NCI-H1436 (cell line): ENCODE measurements around the gene PAXIP1.

Experiments
- DNase-seq: peaks from one replicate; lab custom pipeline; 2025; lab: John Stamatoyannopoulos, UW

The PAXIP1 gene

DNA sequence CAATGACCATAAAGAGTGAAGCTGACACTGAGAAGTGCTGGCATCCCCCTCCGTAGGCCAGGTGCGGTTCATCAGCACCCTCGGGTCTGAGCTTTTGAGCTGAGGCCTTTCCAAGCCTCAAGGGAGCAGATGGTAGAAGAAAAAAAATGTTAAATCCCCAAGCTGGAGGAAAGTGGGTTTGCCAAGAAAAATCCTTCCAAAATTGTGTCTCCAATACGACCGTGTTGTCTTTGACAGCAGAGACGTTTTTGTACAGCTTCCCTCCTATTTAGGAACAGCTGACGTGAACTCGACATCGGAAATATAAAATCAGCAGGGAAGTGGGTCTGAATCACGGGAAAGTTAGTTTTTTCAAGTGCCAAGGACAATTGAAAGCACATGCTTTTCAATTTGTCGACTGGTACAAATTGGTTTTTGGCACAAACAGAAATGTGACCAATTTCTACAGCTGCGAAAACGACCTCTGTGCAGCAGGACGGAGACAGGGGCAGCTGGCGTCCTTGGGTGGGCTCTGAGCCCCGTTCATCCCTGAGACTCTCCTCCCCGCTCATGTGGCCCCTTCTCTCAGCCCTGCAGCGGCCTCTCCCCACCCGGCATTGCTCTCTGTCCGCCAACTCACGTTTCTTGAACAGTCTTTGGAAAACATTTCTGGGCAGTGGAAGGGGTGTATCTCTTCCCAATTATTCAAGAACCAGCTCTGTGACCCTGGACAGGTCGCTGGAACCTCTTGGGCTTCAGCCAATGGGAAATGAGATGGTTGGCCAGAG, 89.9 kb downstream of the PAXIP1 start:
- DNase-seq, result no peak

DNA sequence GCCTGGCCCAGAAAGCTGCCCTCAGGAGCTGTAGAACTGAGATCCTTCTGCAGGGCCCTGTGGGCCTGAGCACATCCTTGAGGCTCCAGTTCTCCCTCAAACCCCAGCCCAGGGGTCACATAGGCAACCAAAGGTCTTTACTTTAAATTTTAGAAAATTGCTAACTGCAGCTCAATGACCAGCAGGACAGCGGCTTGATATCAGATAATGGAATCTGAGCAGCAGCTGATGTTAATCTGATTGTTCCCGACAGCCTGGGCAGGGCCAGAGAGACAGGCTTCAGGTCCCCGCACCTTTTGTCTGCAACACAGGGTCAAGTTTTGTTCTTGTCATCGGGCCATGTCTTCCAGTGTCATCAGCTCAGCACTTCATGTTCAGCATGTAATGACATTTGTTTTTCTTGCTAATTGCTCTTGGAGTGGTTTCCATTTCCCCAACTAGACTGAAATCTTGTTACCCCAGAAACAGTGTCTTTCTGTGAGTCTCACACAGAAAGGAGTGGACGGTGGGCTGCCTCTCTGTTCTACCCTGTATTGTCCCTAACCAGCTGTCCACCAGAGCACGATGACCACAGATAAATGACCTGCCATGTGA, 91.0 kb downstream of the PAXIP1 start:
- no peak for DNase-seq

DNA sequence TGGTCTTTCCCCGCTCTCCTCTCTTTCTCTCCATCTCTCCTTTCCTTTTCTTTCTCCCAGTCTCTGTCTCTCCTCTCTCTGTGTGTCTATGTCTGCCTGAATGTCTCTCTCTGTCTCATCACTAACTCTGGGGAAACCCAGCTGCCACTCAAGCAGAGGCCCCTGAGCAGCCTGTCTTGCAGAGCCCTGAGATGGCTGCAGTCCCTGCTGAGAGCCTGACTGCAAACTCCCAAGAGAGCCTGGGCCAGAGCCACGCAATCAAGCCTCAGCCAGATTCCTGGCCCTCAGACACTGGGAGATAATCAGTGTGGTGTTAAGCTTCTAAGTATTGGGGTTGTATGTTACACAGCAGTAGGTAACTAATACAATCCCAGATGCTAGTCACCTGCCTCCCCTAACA, 91.5 kb downstream of the PAXIP1 start:
- no peak for DNase-seq

DNA sequence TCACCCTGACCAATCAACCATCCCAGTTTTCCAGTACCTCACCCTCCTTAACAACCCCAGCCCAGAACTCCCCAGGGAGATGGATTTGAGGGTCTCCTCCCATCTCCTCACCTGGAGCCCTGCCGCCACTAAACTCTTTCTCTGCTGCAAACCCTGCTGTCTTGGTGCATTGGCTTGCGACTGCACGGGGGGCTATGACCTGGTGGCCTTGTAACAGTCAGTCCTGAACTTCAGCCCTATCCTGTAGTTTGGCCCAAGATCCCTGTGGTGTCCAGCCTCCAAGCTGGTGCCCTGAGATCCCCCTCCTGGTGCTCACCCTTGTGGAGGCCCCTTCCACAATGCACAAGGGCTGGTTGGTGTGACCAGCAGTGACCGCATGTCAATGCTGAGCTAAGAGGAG, 91.9 kb downstream of the PAXIP1 start:
- no peak for DNase-seq

DNA sequence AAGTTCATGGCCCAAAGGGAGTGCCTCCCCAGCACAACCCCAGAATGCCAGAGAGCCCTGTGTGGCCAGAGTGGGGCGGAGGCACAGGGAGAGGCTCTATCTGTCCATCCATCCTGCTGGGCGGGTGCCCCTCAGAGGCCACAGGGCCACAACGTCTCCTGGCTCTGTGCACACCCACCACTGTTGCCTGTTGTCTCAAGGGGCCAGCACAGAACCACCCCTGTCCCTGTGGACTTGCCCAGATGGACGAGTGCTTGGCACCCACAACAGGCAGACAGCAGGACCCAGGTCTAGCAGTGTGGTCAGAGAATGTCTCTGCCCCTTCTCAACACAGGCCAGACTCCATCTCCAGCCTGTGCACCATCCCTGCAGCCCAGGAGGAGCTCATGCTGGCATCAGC, 92.8 kb downstream of the PAXIP1 start:
- DNase-seq, result no peak

DNA sequence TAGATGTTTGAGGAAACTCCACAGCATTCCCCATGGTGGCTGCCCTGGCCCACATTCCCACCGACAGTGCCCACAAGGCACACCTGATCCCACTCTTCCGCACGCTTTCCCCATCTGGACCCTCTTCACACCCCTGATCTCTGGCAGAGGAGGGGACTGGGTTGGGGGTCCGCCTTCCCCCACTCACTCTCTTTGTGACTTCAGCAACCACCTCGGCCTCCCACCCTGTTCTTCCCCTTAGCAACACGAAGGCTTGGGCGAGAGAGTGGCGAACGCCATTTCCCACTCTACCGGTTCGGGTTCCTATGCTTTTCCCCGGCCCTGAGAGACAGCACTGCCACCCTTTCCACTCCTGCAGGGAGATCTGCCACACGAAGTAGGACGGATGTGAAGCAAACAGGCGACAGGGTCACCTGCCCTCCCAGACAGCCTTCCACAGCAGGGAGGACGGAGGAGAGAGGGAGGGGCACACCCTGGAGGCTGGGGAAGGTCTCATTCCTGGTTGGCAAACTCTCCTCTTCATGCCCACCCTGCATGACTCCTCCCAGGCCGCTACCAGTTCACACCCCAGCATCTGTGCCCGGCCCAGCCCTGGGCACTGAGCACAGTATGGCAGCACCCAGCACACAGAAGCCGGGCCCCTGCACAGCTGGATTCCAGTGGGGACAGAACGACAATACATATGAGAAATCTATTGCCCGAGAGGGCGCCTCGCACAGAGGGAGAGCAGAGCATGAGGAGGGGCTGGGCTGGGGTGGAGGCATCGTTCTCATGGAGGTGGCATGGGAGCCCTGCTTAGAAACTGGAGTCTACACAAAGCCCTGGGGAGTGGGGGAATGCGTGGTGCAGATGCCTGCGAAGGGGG, 93.5 kb downstream of the PAXIP1 start:
- DNase-seq, result no peak

DNA sequence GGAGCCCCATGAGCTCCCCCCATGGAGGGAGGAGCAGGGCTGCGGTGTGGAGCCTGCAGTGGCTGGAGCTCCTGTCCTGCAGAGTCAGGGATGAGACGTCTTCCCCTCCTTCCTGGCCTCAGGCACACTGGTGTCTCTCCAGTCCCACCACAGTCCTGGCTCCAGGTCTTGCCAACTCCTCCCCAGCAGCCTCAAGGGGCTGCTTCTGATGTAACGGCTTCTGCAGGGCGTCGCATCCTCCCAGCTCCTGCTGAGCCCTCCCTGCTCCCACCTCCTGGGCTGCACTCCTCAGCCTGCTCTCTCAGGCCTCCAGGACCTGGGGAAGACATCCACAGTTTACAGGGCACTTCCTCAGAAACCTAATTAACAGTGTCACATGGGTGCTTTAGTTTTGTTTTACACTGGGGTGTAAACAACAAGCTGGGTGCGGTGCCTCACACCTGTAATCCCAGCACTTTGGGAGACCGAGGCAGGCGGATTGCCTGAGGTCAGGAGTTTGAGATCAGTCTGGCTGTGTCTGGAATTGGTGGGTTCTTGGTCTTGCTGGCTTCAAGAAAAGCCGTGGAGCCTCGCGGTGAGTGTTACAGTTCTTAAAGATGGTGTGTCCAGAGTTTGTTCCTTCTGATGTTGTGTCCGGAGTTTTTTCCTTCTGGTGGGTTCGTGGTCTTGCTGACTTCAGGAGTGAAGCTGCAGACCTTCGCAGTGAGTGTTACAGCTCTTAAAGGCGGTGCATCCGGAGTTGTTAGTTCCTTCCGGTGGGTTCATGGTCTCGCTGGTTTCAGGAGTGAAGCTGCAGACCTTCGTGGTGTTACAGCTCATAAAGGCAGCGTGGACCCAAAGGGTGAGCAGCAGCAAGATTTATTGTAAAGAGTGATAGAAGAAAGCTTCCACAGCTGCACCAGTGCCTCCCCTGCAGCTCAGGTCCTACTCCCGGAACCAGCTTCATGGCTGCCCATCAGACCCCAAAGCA, 95.0 kb downstream of the PAXIP1 start:
- DNase-seq, result no peak

DNA sequence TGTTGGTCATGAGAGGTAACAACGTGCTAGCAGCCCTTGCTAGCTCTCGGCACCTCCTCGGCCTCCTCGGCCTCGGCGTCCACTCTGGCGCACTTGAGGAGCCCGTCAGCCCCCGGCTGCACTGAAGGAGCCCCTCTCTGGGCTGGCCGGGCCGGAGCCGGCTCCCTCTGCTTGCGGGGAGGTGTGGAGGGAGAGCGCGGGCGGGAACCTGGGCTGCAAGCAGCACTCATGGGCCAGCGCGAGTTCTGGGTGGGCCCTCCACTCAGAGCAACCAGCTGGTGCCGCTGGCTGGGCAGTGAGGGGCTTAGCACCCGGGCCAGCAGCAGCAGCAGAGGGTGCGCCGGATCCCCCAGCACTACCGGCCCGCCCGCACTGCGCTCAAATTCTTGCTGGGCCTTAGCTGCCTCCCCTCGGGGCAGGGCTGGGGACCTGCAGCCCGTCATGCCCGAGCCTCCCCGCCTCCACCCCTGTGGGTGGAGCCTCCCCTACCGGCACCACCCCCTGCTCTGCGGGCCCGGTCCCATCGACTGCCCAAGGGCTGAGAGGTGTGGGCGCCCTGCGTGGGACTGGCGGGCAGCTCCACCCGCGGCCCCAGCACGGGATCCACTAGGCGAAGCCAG, 96.1 kb downstream of the PAXIP1 start:
- DNase-seq, result no peak

DNA sequence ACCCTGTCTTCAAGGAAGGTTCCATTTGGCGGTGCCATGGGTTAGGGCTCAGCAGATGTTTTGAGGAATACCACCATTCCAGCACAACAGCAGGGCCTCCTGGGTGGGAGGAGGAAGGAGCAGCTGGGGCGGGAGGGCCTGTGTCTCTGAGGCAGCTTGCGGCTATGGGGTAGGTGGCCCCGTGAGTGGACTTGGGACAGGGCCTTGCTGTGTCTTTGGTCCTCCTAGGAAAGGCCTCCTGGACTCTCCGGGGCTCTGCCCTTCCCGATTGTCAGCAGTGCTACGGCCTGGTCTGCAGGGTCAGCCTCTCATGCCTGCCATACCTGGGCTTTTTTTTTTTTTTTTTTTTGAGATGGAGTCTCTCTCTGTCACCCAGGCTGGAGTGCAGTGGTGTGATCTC, 96.7 kb downstream of the PAXIP1 start:
- no peak for DNase-seq

DNA sequence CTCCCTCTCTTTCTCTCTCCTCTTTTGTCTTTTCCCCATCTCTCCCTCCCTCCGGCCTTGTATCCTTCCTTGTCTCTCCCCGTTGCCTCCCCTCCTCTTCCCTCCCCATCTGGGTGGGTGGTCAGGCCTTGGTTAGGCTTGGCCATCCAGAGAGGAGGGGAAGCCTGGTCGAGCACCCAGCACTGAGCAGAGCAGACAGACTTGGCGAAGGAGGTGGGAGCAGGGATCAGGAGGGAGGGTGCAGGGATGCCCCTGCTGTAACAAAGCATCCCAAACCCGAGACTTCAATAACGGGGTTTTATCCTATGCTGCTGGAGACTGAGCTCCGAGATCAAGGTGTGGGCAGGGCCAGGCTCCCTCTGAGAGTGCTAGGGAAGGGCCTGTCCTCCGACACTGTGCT, 97.3 kb downstream of the PAXIP1 start:
- DNase-seq, result no peak

DNA sequence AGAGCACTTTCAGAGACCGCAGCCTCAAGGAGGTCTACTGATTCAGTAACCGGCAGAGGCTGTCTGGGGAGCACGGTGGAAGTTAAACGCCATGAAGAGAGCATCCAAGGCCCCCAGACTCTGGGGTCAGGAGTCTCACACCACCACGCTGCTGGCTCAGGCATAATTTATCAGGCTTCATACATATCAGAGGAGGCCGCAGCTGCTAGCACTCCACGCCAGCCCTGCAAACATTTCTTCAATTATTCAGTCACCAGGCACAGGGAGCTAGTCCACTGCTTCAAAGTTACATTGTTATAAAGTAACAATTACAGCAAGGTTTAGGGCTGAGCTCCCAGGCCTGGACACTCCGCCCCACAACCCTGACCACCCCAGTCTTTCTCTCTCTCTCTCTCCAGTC, 97.8 kb downstream of the PAXIP1 start:
- no peak for DNase-seq

DNA sequence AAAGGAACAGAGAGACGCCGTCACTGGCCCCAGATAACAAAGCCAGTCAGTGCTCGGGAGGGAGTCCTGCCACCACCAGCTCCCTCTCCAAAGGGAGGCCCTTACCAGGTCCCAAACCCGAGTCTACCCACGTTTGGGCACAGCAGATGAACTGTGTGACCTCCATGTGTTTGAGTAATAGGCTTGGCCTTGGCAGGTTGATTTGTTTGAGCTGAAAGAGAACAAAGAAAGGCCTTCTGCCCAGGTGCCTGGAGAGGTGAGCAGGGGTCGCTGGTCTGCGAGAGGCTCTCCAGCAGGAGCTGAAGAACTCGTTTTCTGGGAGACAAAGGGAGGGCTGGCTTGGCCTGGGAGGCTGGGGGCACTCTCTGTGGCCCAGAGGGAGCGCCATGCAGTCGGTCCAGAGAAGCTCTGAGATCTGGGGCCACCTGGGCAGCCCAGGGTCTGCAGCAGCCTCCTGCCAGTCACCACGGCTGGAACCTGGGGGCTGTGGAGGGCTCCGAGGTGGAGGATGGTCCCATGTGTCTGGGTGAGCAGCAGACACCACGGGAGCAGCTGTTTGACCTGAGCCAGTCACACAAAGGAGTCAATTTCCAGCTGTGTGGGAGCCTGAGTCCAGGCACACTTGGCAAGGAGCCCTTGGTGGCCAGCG, 99.7 kb downstream of the PAXIP1 start:
- DNase-seq, result no peak

DNA sequence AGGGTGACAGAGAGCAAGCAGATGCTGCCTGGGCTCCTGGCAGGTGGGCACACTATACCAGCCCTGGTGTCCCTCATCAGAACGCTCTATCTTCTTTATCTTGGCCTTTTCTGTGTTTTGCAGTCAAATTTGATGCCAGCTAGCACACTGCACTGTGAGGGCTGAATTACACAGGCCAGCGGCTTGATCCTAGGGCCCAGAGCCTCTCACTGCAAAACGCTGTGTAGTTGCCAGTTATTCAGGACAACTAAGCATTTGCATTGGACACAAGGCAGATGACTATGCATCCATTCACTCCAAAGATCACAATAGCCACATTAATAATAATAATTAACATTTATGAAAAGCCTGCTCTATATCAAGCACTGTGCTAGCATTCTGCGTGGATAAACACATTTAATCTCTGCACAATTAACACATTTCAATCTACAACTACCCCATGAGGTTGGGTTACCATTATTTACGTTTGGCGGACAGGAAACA, 100.3 kb downstream of the PAXIP1 start:
- no peak for DNase-seq

DNA sequence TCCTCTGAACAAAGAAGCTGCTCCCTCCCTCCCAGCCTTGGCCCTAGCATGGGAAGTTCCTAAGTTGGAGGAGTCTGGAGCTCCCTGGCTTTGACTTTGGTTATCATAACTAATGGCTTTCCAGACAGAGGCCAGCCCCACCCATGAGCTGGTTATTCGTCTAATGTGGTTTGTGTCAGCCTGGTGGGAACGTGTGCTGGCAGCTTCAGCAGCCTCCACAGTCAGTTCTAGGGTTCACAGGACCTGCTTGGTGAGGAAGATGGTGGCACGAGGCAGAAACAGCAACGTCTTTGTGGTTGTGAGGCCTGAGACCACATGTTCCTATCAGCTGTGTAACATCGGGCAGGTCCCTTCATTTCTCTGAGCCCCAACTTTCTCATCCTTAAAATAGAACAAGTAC, 103.1 kb downstream of the PAXIP1 start:
- no peak for DNase-seq

DNA sequence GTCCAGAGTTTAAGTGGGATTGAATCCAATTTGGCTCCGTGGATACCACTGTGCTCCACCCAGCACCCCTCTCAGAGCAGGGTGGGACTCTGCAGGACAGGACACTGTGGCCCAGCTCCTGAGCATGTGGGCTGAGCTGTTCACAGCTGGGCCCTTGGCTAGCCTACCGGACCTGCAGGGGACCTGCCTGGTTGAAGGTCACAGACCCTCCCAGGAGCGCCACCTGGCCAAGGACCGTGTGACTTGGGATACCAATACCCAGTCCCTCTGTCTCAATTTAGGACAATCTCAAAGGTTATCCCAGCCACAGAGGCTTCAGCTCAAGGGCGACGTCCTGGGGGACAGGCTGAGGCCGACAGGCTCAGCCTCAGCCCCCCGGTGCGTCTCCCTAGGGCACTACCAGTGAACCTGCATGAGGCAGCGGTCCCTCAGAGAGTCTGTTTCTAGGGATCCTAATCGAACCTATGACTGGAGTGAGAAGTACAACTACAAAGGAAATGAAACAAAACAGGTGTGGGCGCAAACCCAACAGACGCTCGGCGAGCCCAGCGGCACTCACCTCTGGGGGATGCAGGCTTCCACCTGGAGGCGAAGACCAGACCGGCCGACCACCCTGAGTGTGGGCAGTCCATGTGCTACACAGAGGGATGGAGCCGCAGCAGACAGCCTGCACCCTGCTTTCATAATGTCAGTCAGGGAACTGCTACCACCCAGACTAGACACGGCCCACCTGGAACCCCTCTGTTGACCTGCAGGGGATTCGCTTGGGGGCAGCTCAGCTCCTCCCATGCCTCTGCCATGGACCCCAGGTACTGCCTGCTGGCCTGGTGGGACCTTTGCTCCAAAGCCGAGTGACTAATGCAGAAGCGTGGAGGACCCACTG, 103.7 kb downstream of the PAXIP1 start:
- no peak for DNase-seq

DNA sequence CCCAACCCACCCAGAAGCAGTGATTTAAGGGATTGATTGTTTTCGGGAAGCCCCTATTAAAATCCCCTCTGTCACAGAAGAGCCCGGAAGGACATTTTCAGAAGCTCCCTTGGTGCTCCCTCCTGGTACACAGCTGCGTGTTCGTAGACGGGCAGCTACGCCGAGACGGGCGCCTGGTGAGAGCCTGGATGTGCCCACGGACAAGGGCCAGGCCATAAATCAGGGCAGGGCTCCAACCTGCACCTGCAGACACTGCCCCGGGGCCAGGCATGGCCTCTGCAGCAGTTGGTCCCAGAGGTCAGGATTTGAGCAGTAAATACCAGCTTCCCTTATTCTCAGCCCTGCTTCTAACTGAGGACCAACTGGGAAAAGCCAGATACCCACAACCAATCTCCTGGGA, 106.8 kb downstream of the PAXIP1 start:
- DNase-seq, result no peak
